ENCODE data around the gene ATF6. TPM values are rescaled to one million over a fixed set of nuclear protein-coding genes. Genes with fewer than 3 reads are reported as not detected.

ATF6 gene
- total and polyA plus RNA-seq, 4 donors: 10.0 to 22.5 (median 13.4) TPM

- TF ChIP-seq MAX (IDR thresholded peaks at IDR 0.05): no peak
Measured at GRCh38 chr1:161863549-161863948, 97.4 kb downstream of the ATF6 start (continued).

- Histone ChIP-seq H3K4me1 (ENCODE audit: control insufficient read depth in 4 of 4, insufficient read depth in 4 of 4, low read length in 3 of 4) (peaks cover 0 to 7% (median 2%) of the 10 kb centered on the region in 4 donors), H3K36me3 (ENCODE audit: control insufficient read depth in 4 of 4, insufficient read depth in 3 of 4, low read depth in 1 of 4, low read length in 3 of 4) (peaks cover 0 to 30% (median 20%) of the 10 kb centered on the region in 4 donors), H3K9me3 (ENCODE audit: control insufficient read depth in 4 of 4, low read length in 3 of 4) (no peaks in the 10 kb centered on the region), H3K4me3 (ENCODE audit: low read depth in 1 of 3, low read length in 3 of 3) (no peak overlapping the region), H3K27ac (ENCODE audit: low read depth in 1 of 2, low read length in 2 of 2) (no peak overlapping the region), H3K27me3 (ENCODE audit: control insufficient read depth in 4 of 4, insufficient read depth in 4 of 4, low read length in 3 of 4) (no peaks in the 10 kb centered on the region), H3K9ac (ENCODE audit: low read depth in 1 of 2, low read length in 2 of 2) (no peak overlapping the region)
- no peak for DNase-seq (ENCODE audit: low spot score)
- WGBS: 95% methylated on average over 1 of the region's 1 CpG
- TF ChIP-seq FOXA2 (IDR thresholded peaks at IDR 0.05): no peak
- TF ChIP-seq RAD21 (IDR thresholded peaks at IDR 0.05): peak; percentile 41 to 43
- TF ChIP-seq JUND (IDR thresholded peaks at IDR 0.05): no peak
Measured at GRCh38 chr1:161864577-161864976, 98.5 kb downstream of the ATF6 start.

- no peak overlapping the region for H3K27ac ChIP-seq (ENCODE audit: low read depth in 1 of 2, low read length in 2 of 2)
- TF ChIP-seq TAF1 (conservative IDR thresholded peaks at IDR 0.05): no peak
- no peak for TF ChIP-seq ATF3 (IDR thresholded peaks at IDR 0.05)
- TF ChIP-seq RAD21 (IDR thresholded peaks at IDR 0.05): no peak
- no peak for TF ChIP-seq HNF4A (conservative IDR thresholded peaks at IDR 0.05)
- TF ChIP-seq REST (IDR thresholded peaks at IDR 0.05): no peak
- no peak for TF ChIP-seq ZBTB33 (IDR thresholded peaks at IDR 0.05)
- no peak for TF ChIP-seq MAX (IDR thresholded peaks at IDR 0.05)
- TF ChIP-seq RXRA (IDR thresholded peaks at IDR 0.05): no peak
- no peak for TF ChIP-seq GABPA (IDR thresholded peaks at IDR 0.05 in 1 of 2, conservative IDR thresholded peaks at IDR 0.05 in 1 of 2)
- TF ChIP-seq FOXA2 (IDR thresholded peaks at IDR 0.05): no peak
- no peak for TF ChIP-seq CTCF (IDR thresholded peaks at IDR 0.05; ENCODE audit: low read depth, low read length, missing input control)
- no peak for TF ChIP-seq SP1 (IDR thresholded peaks at IDR 0.05)
- no peak for TF ChIP-seq JUND (IDR thresholded peaks at IDR 0.05)
- TF ChIP-seq NR2F2 (IDR thresholded peaks at IDR 0.05): no peak
- no peak for TF ChIP-seq HNF4G (IDR thresholded peaks at IDR 0.05)
- TF ChIP-seq FOXA1 (IDR thresholded peaks at IDR 0.05): no peak
- TF ChIP-seq YY1 (IDR thresholded peaks at IDR 0.05): no peak
- no peak for TF ChIP-seq EGR1 (IDR thresholded peaks at IDR 0.05; ENCODE audit: low read depth in 2 of 2)
- H3K9me3 ChIP-seq (ENCODE audit: control insufficient read depth in 4 of 4, low read length in 3 of 4): no peaks in the 10 kb centered on the region
- DNase-seq (ENCODE audit: low spot score): no peak
- no peak overlapping the region for H3K4me3 ChIP-seq (ENCODE audit: low read depth in 1 of 3, low read length in 3 of 3)
- H3K9ac ChIP-seq (ENCODE audit: low read depth in 1 of 2, low read length in 2 of 2): no peak overlapping the region
- 97% methylated on average over 3 of the region's 3 CpGs for WGBS
- H3K4me1 ChIP-seq (ENCODE audit: control insufficient read depth in 4 of 4, insufficient read depth in 4 of 4, low read length in 3 of 4): peaks cover 0 to 7% (median 2%) of the 10 kb centered on the region in 4 donors
- H3K36me3 ChIP-seq (ENCODE audit: control insufficient read depth in 4 of 4, insufficient read depth in 3 of 4, low read depth in 1 of 4, low read length in 3 of 4): peaks cover 0 to 26% (median 20%) of the 10 kb centered on the region in 4 donors
- no peaks in the 10 kb centered on the region for H3K27me3 ChIP-seq (ENCODE audit: control insufficient read depth in 4 of 4, insufficient read depth in 4 of 4, low read length in 3 of 4)
Measured at GRCh38 chr1:161866241-161866640, 100.1 kb downstream of the ATF6 start.

All from liver (tissue), 9 donors.